ENCODE results near the gene OR51A4.
"Not testable (repeated sequence)": the region's sequence is repeated elsewhere in the genome, so short reads cannot be mapped to it uniquely, and the experiment has no call there.

The OR51A4 gene

GRCh38 chr11:4947505-4947904 lies at the start of gene OR51A4:
TSS of gene OR51A4 (minus strand) at chr11:4947605. CDS start at chr11:4947100, 505 bp downstream.
- no peak for DNase-seq

GRCh38 chr11:4994551-4994950 lies 47.1 kb upstream of the OR51A4 start, which contains the start of gene OR51L1:
TSS of gene OR51L1 (plus strand) at chr11:4994851. CDS start at chr11:4998983, 4,132 bp downstream.
- no peak for DNase-seq

- DNase-seq: no peak
Observed at GRCh38 chr11:4991060-4991459, 43.7 kb upstream of the OR51A4 start.

- no peak for DNase-seq
Observed at GRCh38 chr11:4983841-4984240, 36.4 kb upstream of the OR51A4 start.

GRCh38 chr11:4982678-4983077 lies 35.3 kb upstream of the OR51A4 start:
- no peak for DNase-seq

GRCh38 chr11:4979036-4979435 lies 31.6 kb upstream of the OR51A4 start:
- DNase-seq: no peak

GRCh38 chr11:4975436-4975835 lies 28.0 kb upstream of the OR51A4 start:
- no peak for DNase-seq

GRCh38 chr11:4962816-4963215 lies 15.4 kb upstream of the OR51A4 start:
- DNase-seq: no peak

- DNase-seq: no peak
Observed at GRCh38 chr11:4960877-4961276, 13.5 kb upstream of the OR51A4 start.

GRCh38 chr11:4957396-4957795 lies 10.0 kb upstream of the OR51A4 start:
- DNase-seq: no peak

- DNase-seq: not testable (repeated sequence)
Observed at GRCh38 chr11:4955613-4956012, 8.2 kb upstream of the OR51A4 start, which contains the start of gene OR51A2. TSS of gene OR51A2 (minus strand) at chr11:4955713. CDS start at chr11:4955713, 0 bp downstream.

GRCh38 chr11:4936745-4937144 lies 10.7 kb downstream of the OR51A4 start:
- no peak for DNase-seq

GRCh38 chr11:4932751-4933150 lies 14.7 kb downstream of the OR51A4 start:
- DNase-seq: no peak

GRCh38 chr11:4926608-4927007 lies 20.8 kb downstream of the OR51A4 start:
- DNase-seq: no peak

- DNase-seq: no peak
Observed at GRCh38 chr11:4924239-4924638, 23.2 kb downstream of the OR51A4 start, which contains the start of gene OR51G1. TSS of gene OR51G1 (minus strand) at chr11:4924339. CDS start at chr11:4924339, 0 bp downstream.

- DNase-seq: no peak
Observed at GRCh38 chr11:4922304-4922703, 25.1 kb downstream of the OR51A4 start.

- no peak for DNase-seq
Observed at GRCh38 chr11:4921796-4922195, 25.6 kb downstream of the OR51A4 start.

GRCh38 chr11:4919250-4919649 lies 28.2 kb downstream of the OR51A4 start, which contains the start of gene OR51G2:
TSS of gene OR51G2 (minus strand) at chr11:4919350. CDS start at chr11:4915663, 3,687 bp downstream.
- DNase-seq: no peak

GRCh38 chr11:4916581-4916980 lies 30.8 kb downstream of the OR51A4 start:
- DNase-seq: no peak

- no peak for DNase-seq
Observed at GRCh38 chr11:4903484-4903883, 43.9 kb downstream of the OR51A4 start, which contains the start of gene OR51A7. TSS of gene OR51A7 (plus strand) at chr11:4903783. CDS start at chr11:4907370, 3,587 bp downstream.
